Measurements from ENCODE around the gene CLEC5A.

- TF ChIP-seq CTCF (IDR thresholded peaks at IDR 0.05; ENCODE audit: insufficient read depth, low read length) (no peak), POLR2AphosphoS5 (IDR thresholded peaks at IDR 0.05; ENCODE audit: low read depth) (no peak), SPI1 (IDR thresholded peaks at IDR 0.05; ENCODE audit: borderline replicate concordance, low read depth) (no peak), REST (IDR thresholded peaks at IDR 0.05; ENCODE audit: insufficient replicate concordance, low read depth) (no peak)
These were observed 46.6 kb upstream of the CLEC5A start for GRCh38 chr7:141993354-141993753.

Data from HL-60 (cell line).